GM23338 (cell line): ENCODE data around the gene KBTBD12. TPM values are rescaled to one million over a fixed set of nuclear protein-coding genes. Genes with fewer than 3 reads are reported as not detected.

Source experiments
- ATAC-seq: fragments of 200-7000 bp; cut with Tn5 transposase; 3 replicates; pipeline ENCODE4 v1.9.1; 2020
- DNase-seq: peaks from one replicate; pipeline ENCODE4 v3.0.0-alpha.2; 2015; ENCODE audit warnings: low spot score
- H2AFZ ChIP-seq: fragments of 200-600 bp; sonication (generic); 2 replicates; pipeline ENCODE4 v1.8.0; 2016; ENCODE audit warnings: antibody characterized with exemption, mild to moderate bottlenecking, moderate library complexity
- H3F3A ChIP-seq: fragments of 200-600 bp; sonication (generic); replicated peaks from 2 replicates; pipeline ENCODE4 v1.8.0; 2017; ENCODE audit warnings: antibody characterized with exemption, mixed run types, low read depth
- H3K27ac ChIP-seq: fragments of 200-600 bp; sonication (generic); 2 replicates; pipeline ENCODE4 v1.6.1; 2016; ENCODE audit warnings: low read depth
- H3K27me3 ChIP-seq: fragments of 200-600 bp; sonication (generic); 2 replicates; pipeline ENCODE4 v1.8.0; 2016; ENCODE audit warnings: mild to moderate bottlenecking, mixed run types, moderate library complexity; ENCODE audit not compliant: insufficient read depth
- H3K36me3 ChIP-seq: fragments of 200-600 bp; sonication (generic); 2 replicates; pipeline ENCODE4 v1.8.0; 2016; ENCODE audit warnings: mild to moderate bottlenecking; ENCODE audit not compliant: insufficient read depth
- H3K4me1 ChIP-seq: fragments of 200-600 bp; sonication (generic); 2 replicates; pipeline ENCODE4 v1.8.0; 2016; ENCODE audit warnings: mild to moderate bottlenecking, moderate library complexity; ENCODE audit not compliant: insufficient read depth
- H3K4me2 ChIP-seq: fragments of 200-600 bp; sonication (generic); 2 replicates; pipeline ENCODE4 v1.7.1; 2017; ENCODE audit warnings: mixed run types
- H3K4me3 ChIP-seq: fragments of 200-600 bp; sonication (generic); 2 replicates; pipeline ENCODE4 v1.6.1; 2016; ENCODE audit warnings: mixed run types
- H3K79me2 ChIP-seq: fragments of 200-600 bp; sonication (generic); replicated peaks from 2 replicates; pipeline ENCODE4 v1.8.0; 2017; ENCODE audit warnings: mild to moderate bottlenecking; ENCODE audit not compliant: insufficient read depth
- H3K9me2 ChIP-seq: fragments of 200-600 bp; sonication (generic); 2 replicates; pipeline ENCODE4 v1.8.0; 2017; ENCODE audit not compliant: insufficient read depth
- H4K20me1 ChIP-seq: fragments of 200-600 bp; sonication (generic); replicated peaks from 2 replicates; pipeline ENCODE4 v1.8.0; 2017; ENCODE audit warnings: mild to moderate bottlenecking; ENCODE audit not compliant: insufficient read depth
- H3K27ac Mint-ChIP-seq: 2 replicates; pipeline ENCODE4 v1.8.0; 2020; ENCODE audit warnings: inconsistent platforms, mild to moderate bottlenecking, moderate library complexity, mixed read lengths
- H3K27me3 Mint-ChIP-seq: 3 replicates; pipeline ENCODE4 v1.8.0; 2022; ENCODE audit warnings: low read depth, mild to moderate bottlenecking, moderate library complexity, mixed read lengths, inconsistent platforms; ENCODE audit not compliant: insufficient read depth, poor library complexity
- H3K36me3 Mint-ChIP-seq: 3 replicates; pipeline ENCODE4 v1.8.0; 2021; ENCODE audit warnings: low read depth, mild to moderate bottlenecking, inconsistent platforms, moderate library complexity, mixed read lengths
- H3K4me1 Mint-ChIP-seq: 3 replicates; pipeline ENCODE4 v1.8.0; 2020; ENCODE audit warnings: mild to moderate bottlenecking, inconsistent platforms, mixed read lengths
- H3K4me3 Mint-ChIP-seq: 3 replicates; pipeline ENCODE4 v1.8.0; 2021; ENCODE audit warnings: moderate library complexity, mild to moderate bottlenecking, inconsistent platforms, mixed read lengths
- H3K9me3 Mint-ChIP-seq: 3 replicates; pipeline ENCODE4 v1.8.0; 2020; ENCODE audit warnings: moderate library complexity, mild to moderate bottlenecking, inconsistent platforms, mixed read lengths
- ETS1 ChIP-seq: IDR thresholded peaks from 2 replicates; pipeline ENCODE4 v1.6.1; 2016; ENCODE audit warnings: antibody characterized with exemption
- EZH2phosphoT487 ChIP-seq: fragments of 200-600 bp; sonication (generic); IDR thresholded peaks from one replicate; pipeline ENCODE4 v1.8.1; 2018; ENCODE audit warnings: antibody characterized with exemption; ENCODE audit not compliant: unreplicated experiment
- POLR2AphosphoS5 ChIP-seq: IDR thresholded peaks from 2 replicates; pipeline ENCODE4 v1.6.1; 2016; ENCODE audit warnings: antibody characterized with exemption, low read depth
- REST ChIP-seq: IDR thresholded peaks from one replicate; pipeline ENCODE4 v1.6.1; 2018; ENCODE audit warnings: antibody characterized with exemption; ENCODE audit not compliant: unreplicated experiment
- ZNF114 ChIP-seq: fragments of 250-450 bp; sonication (Bioruptor Pico); IDR thresholded peaks from 2 replicates; pipeline ENCODE4 v1.5.0; 2020; ENCODE audit warnings: mild to moderate bottlenecking, moderate library complexity
- ZNF331 ChIP-seq: fragments of 250-450 bp; sonication (Bioruptor Pico); IDR thresholded peaks from 2 replicates; pipeline ENCODE4 v1.5.0; 2020; ENCODE audit warnings: low read depth, mild to moderate bottlenecking, moderate library complexity
- ZNF462 ChIP-seq: fragments of 250-450 bp; sonication (Bioruptor Pico); IDR thresholded peaks from 2 replicates; pipeline ENCODE4 v1.5.0; 2020; ENCODE audit warnings: mild to moderate bottlenecking, moderate library complexity
- polyA plus RNA-seq: library from polyadenylated mRNA; unstranded; fragments of >200 nt; fragmentation: Nextera tagmentation; extraction: Ambion mirVana; gene quantifications from 2 replicates; pipeline ENCODE4 v1.2.1, GENCODE V29; 2016
- total RNA-seq: library from RNA; depleted of rRNA; stranded (reverse); fragments of >200 nt; shearing (Covaris generic); gene quantifications from 2 replicates; pipeline ENCODE4 v1.2.3, GENCODE V29; 2014

The KBTBD12 gene
- total and polyA plus RNA-seq, 2 experiments from 2014 or later = 0.53 to 0.69 TPM

- no peak overlapping the region for H3K27ac ChIP-seq
- TF ChIP-seq EZH2phosphoT487 (no peak), ZNF331 (no peak), ETS1 (no peak)
- no peaks in the 10 kb centered on the region for H3K36me3 ChIP-seq
- no peak for DNase-seq
- no peak overlapping the region for H3K27ac Mint-ChIP-seq
- H3K27me3 ChIP-seq = no peaks in the 10 kb centered on the region
- H2AFZ ChIP-seq = no peak overlapping the region
- no peaks in the 10 kb centered on the region for H4K20me1 ChIP-seq
- no peaks in the 10 kb centered on the region for H3K79me2 ChIP-seq
- H3K27me3 Mint-ChIP-seq = peaks cover 2% of the 10 kb centered on the region
- H3K4me3 Mint-ChIP-seq = no peak overlapping the region
- H3K4me3 ChIP-seq = no peak overlapping the region
- no peaks in the 10 kb centered on the region for H3K9me2 ChIP-seq
- peaks cover 11% of the 10 kb centered on the region; the same call in 2 of the 3 replicates for H3K36me3 Mint-ChIP-seq
- H3K9me3 Mint-ChIP-seq = peaks cover 26% of the 10 kb centered on the region
- no peaks in the 10 kb centered on the region for H3K4me1 Mint-ChIP-seq
- no peak overlapping the region for H3K4me2 ChIP-seq
- no peaks in the 10 kb centered on the region for H3K4me1 ChIP-seq
- H3F3A ChIP-seq = no peaks in the 10 kb centered on the region
- ATAC-seq = no peak
Measured at GRCh38 chr3:127894481-127894880, 20.6 kb upstream of the KBTBD12 start.

- Histone ChIP-seq H4K20me1 (no peaks in the 10 kb centered on the region), H3K4me3 (no peak overlapping the region), H3K36me3 (no peaks in the 10 kb centered on the region), H3F3A (no peaks in the 10 kb centered on the region), H3K27me3 (no peaks in the 10 kb centered on the region), H3K79me2 (no peaks in the 10 kb centered on the region), H3K27ac (no peak overlapping the region), H3K9me2 (no peaks in the 10 kb centered on the region), H2AFZ (peak overlapping the region; percentile 56; the same call in 1 of the 2 replicates), H3K4me1 (no peaks in the 10 kb centered on the region), H3K4me2 (no peak overlapping the region)
- Mint-ChIP-seq H3K36me3 (no peaks in the 10 kb centered on the region), H3K27me3 (no peaks in the 10 kb centered on the region), H3K4me3 (no peak overlapping the region), H3K9me3 (no peaks in the 10 kb centered on the region), H3K27ac (no peak overlapping the region), H3K4me1 (no peaks in the 10 kb centered on the region)
- DNase-seq (peak; percentile 24), ATAC-seq (peak; percentile 73)
- TF ChIP-seq ZNF114 (CRISPR knock-in tag) (no peak), REST (no peak), ETS1 (no peak), ZNF462 (CRISPR knock-in tag) (no peak), EZH2phosphoT487 (no peak), POLR2AphosphoS5 (no peak)
Measured at GRCh38 chr3:127899200-127899599, 15.8 kb upstream of the KBTBD12 start.
